Skeletal muscle satellite cell (primary cell): ENCODE measurements around the gene OGDH.

Source experiments
- H3K27me3 ChIP-seq: 2 replicates; pipeline ENCODE4 v1.7.0; 2013; ENCODE audit warnings: low read length; ENCODE audit not compliant: control insufficient read depth, insufficient read depth
- H3K36me3 ChIP-seq: 2 replicates; pipeline ENCODE4 v1.7.0; 2013; ENCODE audit warnings: mild to moderate bottlenecking, control low read depth, low read length; ENCODE audit not compliant: insufficient read depth
- H3K4me1 ChIP-seq: 2 replicates; pipeline ENCODE4 v1.7.0; 2013; ENCODE audit warnings: low read length; ENCODE audit not compliant: control insufficient read depth, insufficient read depth
- H3K4me2 ChIP-seq: 2 replicates; pipeline ENCODE4 v1.7.0; 2013; ENCODE audit warnings: mild to moderate bottlenecking, low read length
- H3K4me3 ChIP-seq: 2 replicates; pipeline ENCODE4 v1.7.0; 2013; ENCODE audit warnings: low read length
- H3K9ac ChIP-seq: 2 replicates; pipeline ENCODE4 v1.7.0; 2013; ENCODE audit warnings: mild to moderate bottlenecking, low read depth, low read length, moderate library complexity
- H3K9me3 ChIP-seq: replicated peaks from 2 replicates; pipeline ENCODE4 v1.7.0; 2013; ENCODE audit warnings: mild to moderate bottlenecking, control low read depth, low read length

OGDH gene

GRCh38 chr7:44634839-44635591 is 28.6 kb downstream of the OGDH start:
- H3K4me1 ChIP-seq, result peaks cover 71% of the 10 kb centered on the region

GRCh38 chr7:44636041-44636584 is 29.7 kb downstream of the OGDH start:
- Histone ChIP-seq H3K36me3 (no peaks in the 10 kb centered on the region), H3K4me1 (peaks cover 67% of the 10 kb centered on the region), H3K9me3 (no peaks in the 10 kb centered on the region)

More at GRCh38 chr7:44634839-44635591, 28.6 kb downstream of the OGDH start:
- Histone ChIP-seq H3K4me3 (no peak overlapping the region), H3K36me3 (no peaks in the 10 kb centered on the region), H3K4me2 (no peak overlapping the region), H3K9ac (no peak overlapping the region), H3K9me3 (no peaks in the 10 kb centered on the region), H3K27me3 (no peaks in the 10 kb centered on the region)

GRCh38 chr7:44636926-44637325 is 30.5 kb downstream of the OGDH start:
- H3K4me3 ChIP-seq, result no peak overlapping the region
- no peak overlapping the region for H3K4me2 ChIP-seq
- H3K4me1 ChIP-seq, result peaks cover 61% of the 10 kb centered on the region
- no peaks in the 10 kb centered on the region for H3K36me3 ChIP-seq
- H3K9me3 ChIP-seq, result no peaks in the 10 kb centered on the region
- H3K27me3 ChIP-seq, result no peaks in the 10 kb centered on the region
- H3K9ac ChIP-seq, result no peak overlapping the region

More at GRCh38 chr7:44636041-44636584, 29.7 kb downstream of the OGDH start:
- Histone ChIP-seq H3K4me2 (no peak overlapping the region), H3K27me3 (no peaks in the 10 kb centered on the region), H3K9ac (no peak overlapping the region), H3K4me3 (no peak overlapping the region)

DNA sequence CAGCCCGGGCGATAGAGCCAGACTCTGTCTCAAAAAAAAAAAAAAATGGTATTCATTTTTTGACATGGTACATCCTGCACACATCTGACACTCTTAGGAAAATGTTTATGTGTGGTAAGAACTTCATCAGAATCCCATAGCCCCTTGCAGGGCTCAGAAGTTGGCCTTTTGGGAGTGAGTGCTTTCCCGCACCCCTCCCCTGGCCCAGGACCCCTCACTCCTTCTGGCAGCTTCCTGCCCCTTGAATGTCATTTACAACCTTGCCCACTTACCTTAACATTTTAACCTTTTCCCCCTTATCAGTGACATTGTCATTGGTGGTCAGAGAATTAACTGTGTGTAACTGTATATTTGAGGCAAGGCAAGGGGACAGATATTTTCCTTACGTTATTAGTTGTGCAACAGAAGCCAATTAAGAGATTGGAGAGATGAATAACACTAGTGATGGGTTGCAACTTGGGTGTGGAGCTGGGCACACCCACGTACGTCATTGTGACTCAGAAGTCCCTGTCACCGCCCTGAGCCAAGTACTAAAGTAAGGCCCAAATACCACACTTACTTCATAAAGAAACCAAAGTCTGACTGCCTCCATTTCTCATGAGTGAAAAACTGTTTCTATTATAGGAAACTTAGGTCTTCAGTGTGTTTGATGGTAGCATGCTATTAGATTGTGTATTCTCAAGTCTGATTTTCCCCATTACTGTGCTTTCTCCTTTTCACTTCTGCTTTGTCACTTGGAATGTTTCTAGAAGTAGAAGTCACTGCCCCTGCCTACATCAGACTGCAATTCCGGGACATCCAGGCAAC is 31.6 kb downstream of the OGDH start:
- Histone ChIP-seq H3K4me3 (peak overlapping the region; percentile 23), H3K4me1 (peaks cover 57% of the 10 kb centered on the region), H3K9ac (peak overlapping the region; percentile 68), H3K36me3 (no peaks in the 10 kb centered on the region), H3K27me3 (no peaks in the 10 kb centered on the region), H3K9me3 (no peaks in the 10 kb centered on the region), H3K4me2 (peak overlapping the region; percentile 62)

DNA sequence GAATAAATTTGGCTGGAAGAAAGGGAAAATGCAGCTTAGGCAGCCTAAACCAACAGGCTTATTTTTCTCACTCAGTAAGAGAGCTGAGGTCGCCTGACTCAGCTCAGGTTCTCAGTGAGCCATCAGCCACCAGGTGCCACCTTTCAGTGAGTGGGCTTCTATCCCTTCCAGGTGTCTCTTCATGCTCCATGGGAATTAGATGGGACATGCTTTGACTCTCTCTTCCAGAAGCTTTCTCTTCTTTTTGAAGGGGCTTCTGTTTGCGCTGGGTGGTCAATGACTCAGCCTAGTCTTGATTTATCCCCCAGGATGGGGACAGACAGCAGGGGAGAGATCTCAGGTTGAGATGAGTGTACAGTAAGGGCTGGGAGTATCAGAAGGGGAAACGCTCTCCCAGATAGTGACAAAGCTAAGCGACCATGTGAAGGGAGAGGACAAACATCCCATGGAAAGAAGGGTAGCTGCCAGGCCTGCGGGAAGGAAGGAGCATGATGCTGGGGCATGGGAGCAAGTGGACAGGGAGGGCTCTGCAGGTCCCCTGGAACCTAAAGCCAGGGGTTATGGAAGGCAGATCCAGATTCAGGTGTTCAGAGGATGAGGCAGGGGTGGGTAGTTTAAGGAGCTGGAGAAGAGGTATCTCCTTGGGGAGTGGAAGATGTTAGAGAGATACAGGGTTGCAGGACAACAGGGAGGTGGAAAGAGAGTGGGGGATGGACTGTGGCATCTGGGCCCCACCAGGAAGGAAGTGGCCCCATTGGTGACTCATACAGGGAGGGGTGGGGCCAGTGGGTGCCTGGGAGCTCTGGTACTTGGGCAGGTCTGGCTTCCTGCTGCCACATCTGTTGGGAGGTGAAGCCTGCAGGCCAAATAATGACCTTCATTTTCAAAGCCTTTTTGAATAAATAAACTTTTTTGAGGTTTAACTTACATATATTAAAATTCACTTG is 32.5 kb downstream of the OGDH start:
- no peaks in the 10 kb centered on the region for H3K9me3 ChIP-seq
- H3K4me3 ChIP-seq, result peak overlapping the region; percentile 23
- peaks cover 48% of the 10 kb centered on the region for H3K4me1 ChIP-seq
- no peaks in the 10 kb centered on the region for H3K36me3 ChIP-seq
- H3K9ac ChIP-seq, result peak overlapping the region; percentile 68
- H3K4me2 ChIP-seq, result peak overlapping the region; percentile 62
- H3K27me3 ChIP-seq, result no peaks in the 10 kb centered on the region

DNA sequence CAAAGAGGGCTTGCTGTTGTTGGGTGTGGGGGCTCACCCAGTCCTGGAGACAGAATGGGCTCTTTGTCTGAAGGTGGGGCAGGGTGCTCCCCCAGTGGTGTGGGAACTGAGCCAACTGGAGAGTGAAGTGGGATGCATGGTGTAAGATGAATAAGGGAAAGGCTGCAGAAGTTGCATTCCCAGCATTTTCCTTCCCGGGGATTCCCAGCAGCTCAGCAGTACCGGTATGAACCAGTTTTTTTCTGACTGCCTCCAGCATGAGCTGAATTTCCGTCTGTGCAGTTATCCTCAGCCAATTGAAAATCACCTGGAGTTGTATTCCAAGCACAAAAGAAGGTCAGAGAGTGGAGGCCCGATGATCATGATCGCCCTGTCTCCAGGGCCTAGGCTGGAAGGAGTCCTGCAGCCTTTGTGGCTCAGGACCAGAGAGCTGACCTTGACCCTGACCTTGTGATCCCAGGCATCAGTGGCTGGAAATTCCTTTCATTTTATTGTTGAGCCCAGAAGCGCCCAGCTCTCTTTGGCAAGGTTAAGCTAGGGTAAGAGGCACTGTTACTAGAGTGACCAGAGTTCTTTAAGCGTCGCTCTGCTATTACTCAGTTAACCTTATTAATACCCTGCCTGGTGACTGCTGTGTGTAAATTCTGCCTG is 33.4 kb downstream of the OGDH start:
- H3K9ac ChIP-seq, result peak overlapping the region; percentile 64
- H3K4me2 ChIP-seq, result peak overlapping the region; percentile 62
- peak overlapping the region; percentile 15 for H3K4me3 ChIP-seq
- H3K27me3 ChIP-seq, result no peaks in the 10 kb centered on the region
- peaks cover 38% of the 10 kb centered on the region for H3K4me1 ChIP-seq
- no peaks in the 10 kb centered on the region for H3K9me3 ChIP-seq
- no peaks in the 10 kb centered on the region for H3K36me3 ChIP-seq

GRCh38 chr7:44643206-44643605 is 36.8 kb downstream of the OGDH start:
- Histone ChIP-seq H3K4me3 (no peak overlapping the region), H3K36me3 (peaks cover 8% of the 10 kb centered on the region), H3K27me3 (no peaks in the 10 kb centered on the region), H3K4me1 (peaks cover 25% of the 10 kb centered on the region), H3K9me3 (no peaks in the 10 kb centered on the region), H3K9ac (no peak overlapping the region), H3K4me2 (no peak overlapping the region)

DNA sequence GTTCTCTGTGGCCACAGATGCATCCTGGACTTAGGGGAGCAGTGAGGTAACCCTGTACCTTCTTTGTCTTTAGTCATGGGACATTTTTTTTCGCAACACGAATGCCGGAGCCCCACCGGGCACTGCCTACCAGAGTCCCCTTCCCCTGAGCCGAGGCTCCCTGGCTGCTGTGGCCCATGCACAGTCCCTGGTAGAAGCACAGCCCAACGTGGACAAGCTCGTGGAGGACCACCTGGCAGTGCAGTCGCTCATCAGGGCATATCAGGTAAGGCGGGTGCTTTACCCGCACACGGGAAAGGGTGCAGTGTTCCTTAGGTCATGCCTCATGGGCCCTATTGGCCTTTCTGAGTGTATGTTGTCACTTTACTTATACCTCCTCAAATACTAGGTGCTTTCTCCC is 38.8 kb downstream of the OGDH start:
- Histone ChIP-seq H3K9ac (no peak overlapping the region), H3K27me3 (no peaks in the 10 kb centered on the region), H3K4me3 (no peak overlapping the region), H3K9me3 (no peaks in the 10 kb centered on the region), H3K4me1 (peaks cover 4% of the 10 kb centered on the region), H3K36me3 (peaks cover 26% of the 10 kb centered on the region), H3K4me2 (no peak overlapping the region)

DNA sequence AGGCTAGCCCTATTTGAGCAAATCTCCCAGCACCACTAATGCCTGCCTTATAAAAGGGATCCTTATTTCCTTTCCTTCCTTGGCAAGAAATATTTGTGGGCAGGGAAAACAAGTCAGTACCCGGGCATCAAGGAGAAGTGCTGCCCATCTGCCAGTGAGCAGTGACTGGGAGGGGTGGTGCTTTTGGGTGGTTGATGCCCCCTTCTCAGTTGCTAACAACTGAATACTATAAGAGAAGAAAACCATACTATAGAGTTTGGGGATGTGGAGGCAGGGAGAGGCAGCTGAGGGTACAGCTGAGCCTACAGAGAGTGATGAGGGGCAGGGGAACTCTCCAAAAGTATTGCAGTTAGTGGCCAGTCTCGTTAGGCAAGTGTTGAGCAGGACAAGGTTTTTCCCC is 39.3 kb downstream of the OGDH start:
- Histone ChIP-seq H3K4me2 (no peak overlapping the region), H3K9ac (no peak overlapping the region), H3K4me1 (no peaks in the 10 kb centered on the region), H3K4me3 (no peak overlapping the region), H3K27me3 (no peaks in the 10 kb centered on the region), H3K9me3 (no peaks in the 10 kb centered on the region), H3K36me3 (peaks cover 31% of the 10 kb centered on the region)

DNA sequence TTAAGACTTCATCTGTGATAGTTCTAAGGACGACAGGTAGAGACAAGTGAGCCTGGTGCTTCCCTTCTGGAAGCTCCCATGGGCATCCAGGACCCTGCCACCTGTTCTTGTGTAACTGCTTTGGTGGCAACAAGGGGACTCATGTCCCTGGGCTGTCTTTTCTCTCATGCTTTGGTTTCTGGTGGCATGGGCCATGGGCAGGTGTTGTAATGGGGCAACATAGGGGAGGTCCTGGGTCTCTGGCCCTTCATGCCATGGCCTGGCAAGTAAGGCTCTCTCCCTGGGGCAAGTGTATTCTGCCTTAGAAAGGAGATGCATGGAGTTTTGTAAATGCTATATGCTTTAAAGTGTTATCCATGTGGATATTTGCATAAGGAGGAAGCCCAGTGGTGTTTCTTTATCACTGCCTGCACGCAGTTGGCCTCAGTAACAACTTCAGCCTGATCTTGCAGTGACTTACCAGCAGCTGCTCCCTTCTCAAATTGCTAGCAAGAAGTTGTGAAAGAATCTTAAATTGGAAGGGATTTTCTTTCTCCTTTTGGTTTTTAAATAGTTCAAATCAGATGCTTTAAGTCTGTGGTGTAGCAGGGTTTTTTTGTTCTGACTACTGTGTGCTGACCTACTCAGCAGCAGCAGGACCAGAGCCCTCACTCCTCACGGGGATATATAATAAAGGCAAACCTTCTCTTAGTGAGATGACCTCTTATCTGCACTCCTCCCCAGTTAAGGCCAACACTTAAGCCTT is 39.9 kb downstream of the OGDH start:
- Histone ChIP-seq H3K9me3 (no peaks in the 10 kb centered on the region), H3K4me1 (no peaks in the 10 kb centered on the region), H3K36me3 (peaks cover 36% of the 10 kb centered on the region), H3K4me2 (no peak overlapping the region), H3K4me3 (no peak overlapping the region), H3K9ac (no peak overlapping the region), H3K27me3 (no peaks in the 10 kb centered on the region)
